ENCODE results near the gene ZNF236. TPM values are rescaled to one million over a fixed set of nuclear protein-coding genes. Genes with fewer than 3 reads are reported as not detected.
"Not testable (repeated sequence)": the region's sequence is repeated elsewhere in the genome, so short reads cannot be mapped to it uniquely, and the experiment has no call there.

Gene ZNF236
- total and polyA plus RNA-seq, 2 donors (not counting 3 experiments of a cell fraction or from before 2014, with no cell fraction given), result 4.5 to 14.7 TPM

DNA sequence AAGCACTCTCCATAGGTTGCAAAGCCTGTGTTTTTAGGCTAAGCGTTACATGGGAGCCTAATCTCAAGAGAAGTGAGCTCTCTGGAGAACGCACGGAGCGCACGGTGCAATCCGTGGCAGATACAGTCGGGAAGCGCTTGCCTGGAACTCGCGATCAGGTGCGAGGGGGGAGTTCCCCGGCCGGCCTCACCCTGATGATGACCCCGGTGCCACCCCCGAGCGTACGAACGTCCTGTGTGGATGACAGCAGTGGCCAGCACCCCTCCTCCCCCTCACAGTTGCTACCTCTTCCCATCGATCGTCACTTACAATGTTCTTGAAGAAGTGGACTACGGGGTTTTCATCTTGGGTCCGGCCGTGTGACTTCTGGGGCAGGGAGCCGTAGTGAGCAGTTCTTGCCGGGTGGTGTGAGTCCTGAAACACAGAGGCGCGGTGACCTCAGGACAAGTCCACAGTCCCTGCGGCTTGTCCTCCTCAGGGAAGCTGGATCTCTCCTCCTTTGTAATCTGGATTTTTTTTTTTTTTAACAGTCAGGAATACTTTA, 167.4 kb downstream of the ZNF236 start:
- Histone ChIP-seq H3K4me1 (ENCODE audit: control insufficient read depth, extremely low read depth, insufficient read depth, low read length) (no peaks in the 10 kb centered on the region), H2AFZ (ENCODE audit: low read depth, low read length) (no peak overlapping the region), H3K27me3 (ENCODE audit: control insufficient read depth in 2 of 2, insufficient read depth in 2 of 2, low read length in 2 of 2) (peaks cover 0 to 9% of the 10 kb centered on the region in 2 experiments), H3K9me1 (replicated peaks; ENCODE audit: control insufficient read depth, extremely low read depth, insufficient read depth, low read length) (no peaks in the 10 kb centered on the region), H3K9ac (replicated peaks; ENCODE audit: extremely low read depth, insufficient read depth, low read length) (no peak overlapping the region), H3K36me3 (ENCODE audit: control insufficient read depth in 2 of 2, extremely low read depth in 1 of 2, insufficient read depth in 2 of 2, low read length in 2 of 2) (no peaks in the 10 kb centered on the region), H3K27ac (ENCODE audit: insufficient read depth, low read depth, low read length) (no peak overlapping the region), H4K20me1 (replicated peaks; ENCODE audit: control insufficient read depth, extremely low read depth, insufficient read depth, low read length) (no peaks in the 10 kb centered on the region), H3K9me3 (replicated peaks; ENCODE audit: control insufficient read depth, insufficient read depth, low read length) (no peaks in the 10 kb centered on the region), H3K79me2 (ENCODE audit: control insufficient read depth, insufficient read depth, low read length) (no peaks in the 10 kb centered on the region), H3K4me2 (ENCODE audit: insufficient read depth, low read length) (no peak overlapping the region), H3K4me3 (replicated peaks in 1 of 3; ENCODE audit: insufficient read depth in 1 of 3, low read depth in 1 of 3, low read length in 3 of 3) (no peak overlapping the region)
- FAIRE-seq (no peak), DNase-seq (ENCODE audit: low read depth, low spot score) (no peak)
- ChIA-PET CTCF (interaction anchor here (2.5 kb wide), 1 partner anchor 10 kb away, joined by 9 read pairs; no protein-coding TSS in a partner anchor), POLR2A (no interaction called here)
- no peak for TF ChIP-seq POLR2A (IDR thresholded peaks at IDR 0.05; ENCODE audit: low read depth, low read length)
- TF ChIP-seq POLR2AphosphoS5 (IDR thresholded peaks at IDR 0.05; ENCODE audit: insufficient read depth, low read depth, low read length), result no peak
- no peak for TF ChIP-seq GATA2 (IDR thresholded peaks at IDR 0.05; ENCODE audit: insufficient read depth, insufficient read length, low read depth, low read length)
- no peak for TF ChIP-seq JUN (IDR thresholded peaks at IDR 0.05; ENCODE audit: borderline replicate concordance, insufficient read depth, insufficient read length, low read depth)
- TF ChIP-seq EZH2 (IDR thresholded peaks at IDR 0.05; ENCODE audit: borderline replicate concordance, low read depth, low read length, severe bottlenecking), result no peak
- TF ChIP-seq, protein P1, sequence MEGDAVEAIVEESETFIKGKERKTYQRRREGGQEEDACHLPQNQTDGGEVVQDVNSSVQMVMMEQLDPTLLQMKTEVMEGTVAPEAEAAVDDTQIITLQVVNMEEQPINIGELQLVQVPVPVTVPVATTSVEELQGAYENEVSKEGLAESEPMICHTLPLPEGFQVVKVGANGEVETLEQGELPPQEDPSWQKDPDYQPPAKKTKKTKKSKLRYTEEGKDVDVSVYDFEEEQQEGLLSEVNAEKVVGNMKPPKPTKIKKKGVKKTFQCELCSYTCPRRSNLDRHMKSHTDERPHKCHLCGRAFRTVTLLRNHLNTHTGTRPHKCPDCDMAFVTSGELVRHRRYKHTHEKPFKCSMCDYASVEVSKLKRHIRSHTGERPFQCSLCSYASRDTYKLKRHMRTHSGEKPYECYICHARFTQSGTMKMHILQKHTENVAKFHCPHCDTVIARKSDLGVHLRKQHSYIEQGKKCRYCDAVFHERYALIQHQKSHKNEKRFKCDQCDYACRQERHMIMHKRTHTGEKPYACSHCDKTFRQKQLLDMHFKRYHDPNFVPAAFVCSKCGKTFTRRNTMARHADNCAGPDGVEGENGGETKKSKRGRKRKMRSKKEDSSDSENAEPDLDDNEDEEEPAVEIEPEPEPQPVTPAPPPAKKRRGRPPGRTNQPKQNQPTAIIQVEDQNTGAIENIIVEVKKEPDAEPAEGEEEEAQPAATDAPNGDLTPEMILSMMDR (IDR thresholded peaks at IDR 0.05; ENCODE audit: extremely low read depth in 1 of 2, insufficient read depth in 1 of 2, low read depth in 1 of 2, low read length in 2 of 2), result no peak
- no TSS peak for BruUV-seq (replicated peaks)
- dilution Hi-C loops (cut with MboI; ENCODE audit: extremely low pct_ligation_motif_present, low sequenced_read_pairs) (no loop called here), intact Hi-C loops (cut with micrococcal nuclease) (no loop called here)

DNA sequence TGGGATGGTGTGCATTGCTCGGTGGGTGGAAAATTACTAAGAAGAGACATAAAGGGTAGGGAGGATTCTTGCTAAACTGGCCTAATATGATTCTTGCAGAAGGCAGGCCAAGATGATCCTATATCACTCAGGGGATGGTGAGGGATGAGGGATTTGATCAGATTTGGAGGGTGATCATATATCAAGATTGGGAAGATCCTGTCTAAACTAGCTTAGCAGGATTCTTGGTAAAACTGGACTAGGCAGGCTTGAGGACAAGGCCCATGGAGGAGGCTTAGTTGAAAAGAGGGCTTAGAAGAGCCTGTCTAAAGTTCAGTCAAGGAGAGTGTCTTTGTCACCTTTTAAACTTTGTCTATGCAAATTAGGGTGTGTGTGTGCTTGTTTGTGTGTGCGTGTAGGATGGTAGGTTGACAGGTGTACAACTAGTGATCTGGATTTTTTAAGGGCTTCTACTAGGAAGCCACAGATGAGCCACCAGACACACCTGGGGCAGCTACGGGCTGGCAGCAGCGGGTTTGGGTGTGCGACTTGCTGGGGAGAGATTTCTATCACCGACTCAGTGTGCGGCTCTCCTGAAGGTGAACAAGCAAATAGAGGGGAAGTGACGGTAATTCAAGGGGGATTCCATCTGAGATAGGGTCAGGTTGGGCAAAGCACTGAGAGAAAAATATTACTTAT, 168.1 kb downstream of the ZNF236 start:
- BruUV-seq (replicated peaks); DNase-seq (ENCODE audit: low read depth, low spot score); H3K9me3 ChIP-seq (replicated peaks; ENCODE audit: control insufficient read depth, insufficient read depth, low read length); POLR2A ChIA-PET; intact Hi-C loops (cut with micrococcal nuclease); FAIRE-seq; H3K4me2 ChIP-seq (ENCODE audit: insufficient read depth, low read length); H2AFZ ChIP-seq (ENCODE audit: low read depth, low read length); H3K27ac ChIP-seq (ENCODE audit: insufficient read depth, low read depth, low read length); H3K9ac ChIP-seq (replicated peaks; ENCODE audit: extremely low read depth, insufficient read depth, low read length); H4K20me1 ChIP-seq (replicated peaks; ENCODE audit: control insufficient read depth, extremely low read depth, insufficient read depth, low read length); H3K79me2 ChIP-seq (ENCODE audit: control insufficient read depth, insufficient read depth, low read length); H3K9me1 ChIP-seq (replicated peaks; ENCODE audit: control insufficient read depth, extremely low read depth, insufficient read depth, low read length); H3K36me3 ChIP-seq (ENCODE audit: control insufficient read depth in 2 of 2, extremely low read depth in 1 of 2, insufficient read depth in 2 of 2, low read length in 2 of 2); dilution Hi-C loops (cut with MboI; ENCODE audit: extremely low pct_ligation_motif_present, low sequenced_read_pairs); H3K4me1 ChIP-seq (ENCODE audit: control insufficient read depth, extremely low read depth, insufficient read depth, low read length); H3K4me3 ChIP-seq (replicated peaks in 1 of 3; ENCODE audit: insufficient read depth in 1 of 3, low read depth in 1 of 3, low read length in 3 of 3): not testable (repeated sequence)
- peaks cover 3 to 16% of the 10 kb centered on the region in 2 experiments for H3K27me3 ChIP-seq (ENCODE audit: control insufficient read depth in 2 of 2, insufficient read depth in 2 of 2, low read length in 2 of 2)
- CTCF ChIA-PET, result interaction anchor here (1.2 to 2.5 kb wide), 2 partner anchors 10 kb away, joined by 4 to 9 read pairs; no protein-coding TSS in a partner anchor

Measured in endothelial cell of umbilical vein (primary cell).